Neural cell (in vitro differentiated cells): ENCODE data around the gene EIF3K. TPM values are rescaled to one million over a fixed set of nuclear protein-coding genes. Genes with fewer than 3 reads are reported as not detected.

ENCODE experiments used
- H2AFZ ChIP-seq: fragments of 200-600, 300-800 bp; sonication (generic), shearing (Covaris generic); 2 replicates; pipeline ENCODE4 v1.6.0; 2014; ENCODE audit warnings: low read depth, mild to moderate bottlenecking, antibody characterized with exemption, low read length, moderate library complexity
- H3F3A ChIP-seq: fragments of 200-600 bp; shearing (Covaris generic); 2 replicates; pipeline ENCODE4 v1.6.1; 2016; ENCODE audit warnings: mild to moderate bottlenecking, moderate library complexity, mixed read lengths, antibody characterized with exemption, low read length; ENCODE audit not compliant: insufficient read depth, poor library complexity, severe bottlenecking
- H3K27ac ChIP-seq: fragments of 200-600, 300-800 bp; sonication (generic), shearing (Covaris generic); 2 replicates; pipeline ENCODE4 v1.5.1; 2014; ENCODE audit warnings: mild to moderate bottlenecking, low read length, moderate library complexity
- H3K27me3 ChIP-seq: fragments of 300-800, 200-600 bp; sonication (generic), shearing (Covaris generic); 2 replicates; pipeline ENCODE4 v1.6.0; 2014; ENCODE audit warnings: mild to moderate bottlenecking, low read depth, low read length, moderate library complexity; ENCODE audit not compliant: insufficient read depth
- H3K36me3 ChIP-seq: fragments of 300-800, 200-600 bp; sonication (generic), shearing (Covaris generic); 2 replicates; pipeline ENCODE4 v1.5.1; 2014; ENCODE audit warnings: mild to moderate bottlenecking, antibody characterized with exemption, low read length, moderate library complexity; ENCODE audit not compliant: insufficient read depth
- H3K4me2 ChIP-seq: fragments of 300-800, 200-600 bp; sonication (generic), shearing (Covaris generic); 2 replicates; pipeline ENCODE4 v1.6.0; 2014; ENCODE audit warnings: mild to moderate bottlenecking, low read length
- H3K4me3 ChIP-seq: fragments of 300-800, 200-600 bp; sonication (generic), shearing (Covaris generic); 2 replicates; pipeline ENCODE4 v1.5.1; 2014; ENCODE audit warnings: mild to moderate bottlenecking, low read length, moderate library complexity
- H3K79me2 ChIP-seq: fragments of 200-600 bp; shearing (Covaris generic); replicated peaks from 2 replicates; pipeline ENCODE4 v1.6.0; 2014; ENCODE audit warnings: mild to moderate bottlenecking, low read length, moderate library complexity; ENCODE audit not compliant: insufficient read depth
- H3K9ac ChIP-seq: fragments of 300-800, 200-600 bp; sonication (generic), shearing (Covaris generic); 2 replicates; pipeline ENCODE4 v1.6.1; 2016; ENCODE audit warnings: mild to moderate bottlenecking, low read length, mixed read lengths
- H3K9me2 ChIP-seq: fragments of 200-600 bp; shearing (Covaris generic); 2 replicates; pipeline ENCODE4 v1.6.1; 2016; ENCODE audit warnings: mild to moderate bottlenecking, low read length, mixed read lengths; ENCODE audit not compliant: insufficient read depth
- H3K9me3 ChIP-seq: fragments of 200-600, 300-800 bp; sonication (generic), shearing (Covaris generic); 2 replicates; pipeline ENCODE4 v1.6.1; 2016; ENCODE audit warnings: mild to moderate bottlenecking, mixed run types, low read length, moderate library complexity, mixed read lengths
- H4K20me1 ChIP-seq: fragments of 200-600 bp; shearing (Covaris generic); 2 replicates; pipeline ENCODE4 v1.6.1; 2016; ENCODE audit warnings: mild to moderate bottlenecking, mixed run types; ENCODE audit not compliant: insufficient read depth
- CTCF ChIP-seq: fragments of 450-650 bp; IDR thresholded peaks from 2 replicates; pipeline ENCODE4 v1.5.1; 2014; ENCODE audit warnings: antibody characterized with exemption, mild to moderate bottlenecking, moderate library complexity; ENCODE audit not compliant: poor library complexity, severe bottlenecking
- EP300 ChIP-seq: fragments of 450-650 bp; conservative IDR thresholded peaks from 2 replicates; pipeline ENCODE4 v1.6.1; 2014; ENCODE audit warnings: antibody characterized with exemption, mild to moderate bottlenecking, moderate library complexity; ENCODE audit not compliant: poor library complexity, severe bottlenecking
- EZH2 ChIP-seq: fragments of 200-600, 300-800 bp; shearing (Covaris generic), sonication (generic); IDR thresholded peaks from 2 replicates; pipeline ENCODE4 v1.6.1; 2014; ENCODE audit warnings: antibody characterized with exemption, low read length, borderline replicate concordance, mild to moderate bottlenecking; ENCODE audit not compliant: insufficient read depth, poor library complexity, severe bottlenecking
- MXI1 ChIP-seq: fragments of 450-650 bp; conservative IDR thresholded peaks from 2 replicates; pipeline ENCODE4 v1.6.1; 2014; ENCODE audit warnings: antibody characterized with exemption, mild to moderate bottlenecking; ENCODE audit not compliant: poor library complexity, severe bottlenecking
- POLR2AphosphoS5 ChIP-seq: IDR thresholded peaks from 2 replicates; pipeline ENCODE4 v1.6.1; 2012
- RAD21 ChIP-seq: fragments of 450-650 bp; conservative IDR thresholded peaks from 2 replicates; pipeline ENCODE4 v1.6.1; 2014; ENCODE audit warnings: antibody characterized with exemption, mild to moderate bottlenecking, moderate library complexity
- REST ChIP-seq: IDR thresholded peaks from 2 replicates; pipeline ENCODE4 v1.6.1; 2012; ENCODE audit warnings: borderline replicate concordance
- SMC3 ChIP-seq: fragments of 450-650 bp; conservative IDR thresholded peaks from 2 replicates; pipeline ENCODE4 v1.6.1; 2014; ENCODE audit warnings: antibody characterized with exemption, mild to moderate bottlenecking, moderate library complexity; ENCODE audit not compliant: poor library complexity
- TAF1 ChIP-seq: IDR thresholded peaks from 2 replicates; pipeline ENCODE4 v1.6.1; 2012; ENCODE audit warnings: low read depth
- polyA plus RNA-seq: library from polyadenylated mRNA; depleted of rRNA; stranded (reverse); fragments of >200 nt; gene quantifications from 2 replicates; pipeline ENCODE4 v1.2.3, GENCODE V29; 2014

EIF3K gene
- polyA plus RNA-seq, 1 donor from 2014 or later = 462 TPM

GRCh38 chr19:38683393-38684077 lies 64.5 kb downstream of the EIF3K start:
- Histone ChIP-seq H2AFZ (no peak overlapping the region), H3F3A (no peaks in the 10 kb centered on the region), H3K9me3 (no peaks in the 10 kb centered on the region), H4K20me1 (no peaks in the 10 kb centered on the region), H3K4me2 (no peak overlapping the region), H3K9ac (no peak overlapping the region), H3K4me3 (no peak overlapping the region), H3K36me3 (no peaks in the 10 kb centered on the region), H3K9me2 (no peaks in the 10 kb centered on the region), H3K79me2 (peaks cover 24% of the 10 kb centered on the region), H3K27ac (no peak overlapping the region), H3K27me3 (no peaks in the 10 kb centered on the region)
- TF ChIP-seq SMC3 = no peak
- no peak for TF ChIP-seq MXI1
- TF ChIP-seq CTCF = no peak
- TF ChIP-seq EP300 = no peak
- no peak for TF ChIP-seq EZH2
- TF ChIP-seq RAD21 = no peak
- TF ChIP-seq POLR2AphosphoS5 = no peak
- TF ChIP-seq TAF1 = no peak
- no peak for TF ChIP-seq REST

GRCh38 chr19:38684078-38684861 lies 65.3 kb downstream of the EIF3K start:
- Histone ChIP-seq H3K9ac (no peak overlapping the region), H3K9me2 (no peaks in the 10 kb centered on the region), H3K27me3 (no peaks in the 10 kb centered on the region), H3K9me3 (no peaks in the 10 kb centered on the region), H3F3A (no peaks in the 10 kb centered on the region), H4K20me1 (no peaks in the 10 kb centered on the region), H3K4me3 (no peak overlapping the region), H2AFZ (no peak overlapping the region), H3K27ac (no peak overlapping the region), H3K4me2 (no peak overlapping the region), H3K79me2 (peaks cover 22% of the 10 kb centered on the region), H3K36me3 (no peaks in the 10 kb centered on the region)
- TF ChIP-seq EP300 = no peak
- TF ChIP-seq EZH2 = no peak
- no peak for TF ChIP-seq SMC3
- no peak for TF ChIP-seq MXI1
- no peak for TF ChIP-seq REST
- TF ChIP-seq POLR2AphosphoS5 = no peak
- no peak for TF ChIP-seq CTCF
